Mucosa of descending colon (tissue), 3 donors: Measurements from ENCODE around the gene PCNX1. TPM values are rescaled to one million over a fixed set of nuclear protein-coding genes. Genes with fewer than 3 reads are reported as not detected.

Source experiments
- ATAC-seq: fragments of 200-7000 bp; cut with Tn5 transposase; one replicate; pipeline ENCODE4 v1.9.1; 2020; ENCODE audit warnings: mild to moderate bottlenecking, moderate library complexity
- DNase-seq, 3 donors: peaks; one replicate each; pipeline ENCODE4 v3.0.0-alpha.2; 2020
- H3K36me3 ChIP-seq: fragments of 200-600 bp; one replicate; pipeline ENCODE4 v1.8.0; 2021; ENCODE audit warnings: low read depth, mild to moderate bottlenecking
- H3K4me1 ChIP-seq: fragments of 200-600 bp; one replicate; pipeline ENCODE4 v1.8.0; 2021; ENCODE audit warnings: low read depth, mild to moderate bottlenecking
- H3K4me3 ChIP-seq: fragments of 200-600 bp; one replicate; pipeline ENCODE4 v1.8.0; 2021; ENCODE audit warnings: mild to moderate bottlenecking
- H3K9me3 ChIP-seq: fragments of 200-600 bp; one replicate; pipeline ENCODE4 v1.8.0; 2021; ENCODE audit warnings: mild to moderate bottlenecking
- intact Hi-C, 2 donors: fragments of 100-400 bp; cut with DNase I in 1 of 2; cut with micrococcal nuclease in 1 of 2; formaldehyde crosslinking; loops; one replicate each; pipeline versions ENCODE4 v1.11.0 to v1.11.1; 2022; cut with DNase I, micrococcal nuclease
- total RNA-seq, 3 donors: library from RNA; stranded (reverse); fragmentation: NEBNext Ultra II Directional in 2 of 3; extraction: Animal tissue kit (Norgen Biotek cat#: 25700) in 2 of 3; gene quantifications; one replicate each; pipeline versions ENCODE4 v1.2.1 to v1.2.4, GENCODE V29; 2021 to 2023
- TF ChIP-seq, protein P1 (sequence below): fragments of 200-600 bp; IDR thresholded peaks from one replicate; pipeline ENCODE4 v1.8.0; 2022; ENCODE audit warnings: antibody characterized with exemption, mild to moderate bottlenecking
- donor health status: DM: no; HTN: no; CAD: no; lungs with moderate emphysema.
- donor health status: DM: no; HTN: no; CAD: no.
- donor health status: DM: no; HTN: yes; CAD: no.

Gene PCNX1
- total RNA-seq, 3 donors from 2014 or later: 27.5 to 49.4 (median 33.5) TPM

GRCh38 chr14:71050227-71050823 is 143.1 kb downstream of the PCNX1 start:
- Histone ChIP-seq H3K4me1 (no peaks in the 10 kb centered on the region), H3K36me3 (no peaks in the 10 kb centered on the region), H3K4me3 (no peak overlapping the region), H3K9me3 (no peaks in the 10 kb centered on the region)
- intact Hi-C loops: no loop called here
- DNase-seq (no peak), ATAC-seq (peak; percentile 27)
- TF ChIP-seq, protein P1, sequence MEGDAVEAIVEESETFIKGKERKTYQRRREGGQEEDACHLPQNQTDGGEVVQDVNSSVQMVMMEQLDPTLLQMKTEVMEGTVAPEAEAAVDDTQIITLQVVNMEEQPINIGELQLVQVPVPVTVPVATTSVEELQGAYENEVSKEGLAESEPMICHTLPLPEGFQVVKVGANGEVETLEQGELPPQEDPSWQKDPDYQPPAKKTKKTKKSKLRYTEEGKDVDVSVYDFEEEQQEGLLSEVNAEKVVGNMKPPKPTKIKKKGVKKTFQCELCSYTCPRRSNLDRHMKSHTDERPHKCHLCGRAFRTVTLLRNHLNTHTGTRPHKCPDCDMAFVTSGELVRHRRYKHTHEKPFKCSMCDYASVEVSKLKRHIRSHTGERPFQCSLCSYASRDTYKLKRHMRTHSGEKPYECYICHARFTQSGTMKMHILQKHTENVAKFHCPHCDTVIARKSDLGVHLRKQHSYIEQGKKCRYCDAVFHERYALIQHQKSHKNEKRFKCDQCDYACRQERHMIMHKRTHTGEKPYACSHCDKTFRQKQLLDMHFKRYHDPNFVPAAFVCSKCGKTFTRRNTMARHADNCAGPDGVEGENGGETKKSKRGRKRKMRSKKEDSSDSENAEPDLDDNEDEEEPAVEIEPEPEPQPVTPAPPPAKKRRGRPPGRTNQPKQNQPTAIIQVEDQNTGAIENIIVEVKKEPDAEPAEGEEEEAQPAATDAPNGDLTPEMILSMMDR: no peak

GRCh38 chr14:71054706-71055105 is 147.4 kb downstream of the PCNX1 start:
- Histone ChIP-seq H3K4me1 (no peaks in the 10 kb centered on the region), H3K4me3 (no peak overlapping the region), H3K9me3 (no peaks in the 10 kb centered on the region), H3K36me3 (no peaks in the 10 kb centered on the region)
- TF ChIP-seq, protein P1: no peak
- intact Hi-C loops: no loop called here
- no peak for ATAC-seq
- no peak for DNase-seq

DNA sequence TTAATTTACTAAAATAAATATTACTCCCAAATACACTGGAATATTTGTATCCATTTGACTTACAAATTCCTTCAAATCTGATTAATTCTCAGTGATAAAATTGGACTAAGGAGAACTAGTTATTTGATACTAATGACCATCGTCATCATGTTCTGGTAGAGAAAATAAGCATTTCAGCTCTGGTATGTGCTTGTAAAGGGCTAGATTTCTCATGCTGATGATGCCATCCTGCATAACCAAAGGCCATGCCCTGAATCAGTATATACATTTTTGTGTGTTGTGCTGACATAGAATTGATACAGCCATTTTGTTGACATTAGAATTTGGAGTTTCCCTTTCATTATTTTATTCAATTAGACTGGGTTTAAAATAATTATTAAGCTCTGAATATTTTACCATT is 148.9 kb downstream of the PCNX1 start:
- Histone ChIP-seq H3K4me3 (no peak overlapping the region), H3K36me3 (no peaks in the 10 kb centered on the region), H3K4me1 (no peaks in the 10 kb centered on the region), H3K9me3 (no peaks in the 10 kb centered on the region)
- no peak for DNase-seq
- TF ChIP-seq, protein P1: no peak
- intact Hi-C loops: no loop called here
- no peak for ATAC-seq

DNA sequence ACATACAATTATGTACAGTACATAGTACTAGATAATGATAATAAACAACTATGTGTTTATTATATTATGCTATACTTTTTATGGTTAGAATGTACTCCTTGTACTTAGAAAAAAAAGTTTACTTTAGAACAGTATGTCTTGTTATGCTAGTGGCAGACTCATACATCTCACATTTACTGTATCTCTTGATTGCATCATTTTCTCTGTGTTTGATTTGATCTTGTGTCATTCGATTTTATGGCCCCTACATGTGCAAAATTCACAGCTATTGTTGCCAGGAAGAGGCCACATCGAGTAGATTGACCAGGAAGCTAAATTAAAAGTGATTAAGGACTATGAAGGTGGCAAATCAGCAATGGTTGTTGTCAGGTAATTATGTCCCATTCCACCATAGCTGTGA is 153.0 kb downstream of the PCNX1 start:
- peak; percentile 96 for ATAC-seq
- intact Hi-C loops: no loop called here
- DNase-seq: no peak
- no peak overlapping the region for H3K4me3 ChIP-seq
- H3K9me3 ChIP-seq: no peaks in the 10 kb centered on the region
- no peaks in the 10 kb centered on the region for H3K4me1 ChIP-seq
- TF ChIP-seq, protein P1: no peak
- no peaks in the 10 kb centered on the region for H3K36me3 ChIP-seq

DNA sequence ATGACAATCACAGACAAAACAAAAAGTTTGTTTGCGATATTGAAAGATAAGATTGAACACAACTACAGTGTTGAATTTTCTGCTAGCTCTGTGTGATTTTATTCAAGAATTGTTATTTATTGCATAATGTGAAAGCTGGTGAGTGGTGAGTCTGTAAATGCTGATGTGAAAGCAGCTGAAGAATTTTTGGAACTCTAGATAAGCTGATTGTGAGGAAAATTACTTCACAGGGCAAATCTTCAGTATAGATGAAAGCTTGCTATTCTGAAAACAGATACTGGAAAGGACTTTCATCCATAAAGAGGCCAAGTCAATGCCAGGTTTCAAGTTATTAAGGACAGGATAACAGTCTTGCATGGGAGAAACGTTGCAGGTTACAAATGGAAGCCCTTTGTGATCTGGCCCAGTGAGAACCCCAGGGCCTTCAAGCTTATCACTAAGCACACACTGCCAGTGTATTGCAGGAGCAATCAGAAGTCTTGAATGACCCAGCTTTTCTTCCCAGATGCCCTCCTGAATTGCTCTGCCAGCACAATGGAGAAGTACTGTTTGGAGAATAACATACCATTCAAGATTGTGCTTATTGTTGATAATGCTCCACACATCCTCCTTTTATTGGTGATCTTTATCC is 153.7 kb downstream of the PCNX1 start:
- TF ChIP-seq, protein P1: no peak
- H3K36me3 ChIP-seq: no peaks in the 10 kb centered on the region
- no peak for DNase-seq
- no peaks in the 10 kb centered on the region for H3K9me3 ChIP-seq
- no peak for ATAC-seq
- intact Hi-C loops: no loop called here
- H3K4me1 ChIP-seq: no peaks in the 10 kb centered on the region
- H3K4me3 ChIP-seq: no peak overlapping the region
